GM21526 (cell line): Measurements from ENCODE around the gene FNDC5.

Experiments
- ATAC-seq: cut with Tn5 transposase; IDR thresholded peaks from one replicate; pipeline ENCODE4 v1.9.1; 2021; ENCODE audit warnings: moderate library complexity; ENCODE audit not compliant: unreplicated experiment, low FRiP score

FNDC5 gene

GRCh38 chr1:32867151-32867550 lies 3.6 kb downstream of the FNDC5 start:
- ATAC-seq: no peak

- ATAC-seq: no peak
Observed at GRCh38 chr1:32865639-32866405, 4.9 kb downstream of the FNDC5 start.

- ATAC-seq: no peak
Observed at GRCh38 chr1:32864375-32865019, 6.2 kb downstream of the FNDC5 start.

GRCh38 chr1:32863881-32864245 lies 6.8 kb downstream of the FNDC5 start:
- no peak for ATAC-seq

GRCh38 chr1:32863218-32863880 lies 7.4 kb downstream of the FNDC5 start:
- ATAC-seq: no peak

GRCh38 chr1:32861904-32862695 lies 8.6 kb downstream of the FNDC5 start:
- no peak for ATAC-seq

GRCh38 chr1:32860566-32860965 lies 10.1 kb downstream of the FNDC5 start:
- no peak for ATAC-seq

- no peak for ATAC-seq
Observed at GRCh38 chr1:32859915-32860314, 10.8 kb downstream of the FNDC5 start.

GRCh38 chr1:32858791-32859190 lies 11.9 kb downstream of the FNDC5 start:
- ATAC-seq: no peak

- no peak for ATAC-seq
Observed at GRCh38 chr1:32858136-32858535, 12.6 kb downstream of the FNDC5 start.

GRCh38 chr1:32855861-32856617 lies 14.7 kb downstream of the FNDC5 start:
- ATAC-seq: no peak

GRCh38 chr1:32848354-32849063 lies 22.2 kb downstream of the FNDC5 start:
- ATAC-seq: no peak

GRCh38 chr1:32831878-32832277 lies 38.8 kb downstream of the FNDC5 start:
- no peak for ATAC-seq

- no peak for ATAC-seq
Observed at GRCh38 chr1:32830092-32830852, 40.4 kb downstream of the FNDC5 start.

- ATAC-seq: no peak
Observed at GRCh38 chr1:32828341-32828740, 42.4 kb downstream of the FNDC5 start.

- ATAC-seq: no peak
Observed at GRCh38 chr1:32825181-32825580, 45.5 kb downstream of the FNDC5 start.

GRCh38 chr1:32818804-32819541 lies 51.7 kb downstream of the FNDC5 start:
- peak; percentile 34 for ATAC-seq
